Peyer's patch (tissue), 4 donors: Measurements from ENCODE around the gene CACNA2D3.
A peak's percentile ranks its signal among the peaks of the same experiment; 100 is the strongest.

Experiments used
- CTCF ChIP-seq, 6 experiments: fragments of 450-650 bp in 4 of 6; fragments of 200-600 bp in 2 of 6; sonication (generic) in 1 of 6; IDR thresholded peaks; one replicate each; pipeline ENCODE4 v1.5.1; 2017 to 2019; ENCODE audit warnings: antibody characterized with exemption in 6 of 6, mild to moderate bottlenecking in 3 of 6, moderate library complexity in 1 of 6
- POLR2A ChIP-seq, 2 donors: fragments of 450-650 bp; IDR thresholded peaks; one replicate each; pipeline ENCODE4 v1.5.1; 2017; ENCODE audit warnings: antibody characterized with exemption in 2 of 2, mild to moderate bottlenecking in 2 of 2, moderate library complexity in 2 of 2

DNA sequence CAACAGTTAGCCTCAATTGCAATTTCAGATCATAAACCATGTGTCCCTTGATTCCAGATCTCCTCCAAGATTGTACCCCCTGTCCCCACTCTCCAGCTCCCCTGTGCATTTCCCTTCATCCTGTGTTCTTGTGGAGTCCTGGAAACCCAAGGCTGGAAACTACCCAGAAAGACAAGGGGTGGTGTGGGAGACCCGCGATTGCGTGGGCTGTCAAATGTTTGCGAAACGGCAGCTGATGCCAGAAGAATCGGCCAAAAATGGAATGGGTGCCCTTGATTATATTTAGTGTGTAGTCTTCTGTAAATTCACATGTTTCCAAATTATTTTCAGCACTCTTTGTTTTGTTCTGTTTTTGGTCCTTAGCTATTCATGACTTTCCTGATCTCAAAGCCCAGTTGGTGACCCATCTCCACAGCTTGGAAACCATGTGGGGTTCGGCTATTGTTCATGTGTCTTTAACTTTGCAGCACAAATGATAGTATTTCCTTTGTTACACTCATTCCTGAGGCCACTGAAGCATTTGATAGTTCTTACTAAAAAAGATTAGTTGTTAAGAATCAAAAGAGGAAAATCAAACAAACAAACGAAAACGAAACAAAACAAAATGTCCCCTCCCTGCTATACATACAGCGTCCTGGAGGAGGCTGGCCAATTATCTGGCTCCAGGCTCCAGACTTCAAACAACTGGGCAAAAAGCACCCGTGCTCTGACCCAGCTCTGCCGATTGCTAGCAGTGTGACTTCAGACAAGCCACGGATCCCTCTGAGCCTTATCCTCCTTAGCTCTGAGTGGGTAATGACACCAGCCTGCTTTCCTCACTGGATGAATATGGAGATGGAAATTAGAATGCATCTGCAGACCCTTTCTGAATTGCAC lies 120.9 kb downstream of the CACNA2D3 start:
- TF ChIP-seq POLR2A (IDR thresholded peaks at IDR 0.05) (no peak), CTCF (IDR thresholded peaks at IDR 0.05) (peak in 1 of 6 experiments; percentile 15)
